GM12891 (cell line): ENCODE measurements around the gene PRKN.
"Not testable (repeated sequence)": the region's sequence is repeated elsewhere in the genome, so short reads cannot be mapped to it uniquely, and the experiment has no call there.

Source experiments
- DNase-seq: peaks from one replicate; pipeline ENCODE4 v3.0.0; 2011; ENCODE audit warnings: low spot score; ENCODE audit not compliant: insufficient read length
- FAIRE-seq: peaks from 2 replicates; lab custom pipeline; 2011; peaks lifted over from hg19 to GRCh38; lab: Jason Lieb, UNC
- PAX5 ChIP-seq: IDR thresholded peaks from 2 replicates; pipeline ENCODE4 v1.6.1; 2011; ENCODE audit warnings: low read length, moderate library complexity, mild to moderate bottlenecking; ENCODE audit not compliant: insufficient read depth, severe bottlenecking
- POLR2A ChIP-seq: IDR thresholded peaks from 2 replicates; pipeline ENCODE4 v1.6.1; 2011; ENCODE audit warnings: low read depth, low read length, control low read depth
- POLR2AphosphoS5 ChIP-seq: IDR thresholded peaks from 2 replicates; pipeline ENCODE4 v1.6.1; 2011; ENCODE audit warnings: low read depth, low read length, control low read depth
- POU2F2 ChIP-seq: IDR thresholded peaks from 2 replicates; pipeline ENCODE4 v1.6.1; 2011; ENCODE audit warnings: low read depth, mild to moderate bottlenecking, control low read depth, low read length, moderate library complexity
- SPI1 ChIP-seq: IDR thresholded peaks from 2 replicates; pipeline ENCODE4 v1.6.1; 2011; ENCODE audit warnings: low read depth, low read length, control low read depth
- TAF1 ChIP-seq: IDR thresholded peaks from 2 replicates; pipeline ENCODE4 v1.6.1; 2011; ENCODE audit warnings: low read depth, low read length, control low read depth

The PRKN gene

DNA sequence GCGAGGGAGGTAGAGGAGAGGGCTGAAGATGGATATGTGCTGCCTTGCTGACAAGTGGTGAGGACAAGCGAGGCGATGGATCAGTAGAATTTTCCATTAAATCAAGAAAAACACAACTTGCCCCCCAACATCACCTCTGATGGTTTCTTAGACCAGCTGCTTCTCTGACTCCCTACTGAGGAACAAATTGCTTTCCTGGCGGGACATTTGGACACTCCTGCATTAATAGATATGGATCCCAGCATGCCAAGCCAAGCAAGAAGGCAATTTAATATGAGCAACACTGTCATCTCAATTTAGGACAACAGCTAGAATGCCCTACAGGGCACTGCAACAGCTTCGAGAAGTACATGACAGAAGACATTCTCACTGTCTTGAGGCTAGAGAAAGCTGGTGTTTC is 1205.3 kb downstream of the PRKN start:
- no peak for TF ChIP-seq SPI1

DNA sequence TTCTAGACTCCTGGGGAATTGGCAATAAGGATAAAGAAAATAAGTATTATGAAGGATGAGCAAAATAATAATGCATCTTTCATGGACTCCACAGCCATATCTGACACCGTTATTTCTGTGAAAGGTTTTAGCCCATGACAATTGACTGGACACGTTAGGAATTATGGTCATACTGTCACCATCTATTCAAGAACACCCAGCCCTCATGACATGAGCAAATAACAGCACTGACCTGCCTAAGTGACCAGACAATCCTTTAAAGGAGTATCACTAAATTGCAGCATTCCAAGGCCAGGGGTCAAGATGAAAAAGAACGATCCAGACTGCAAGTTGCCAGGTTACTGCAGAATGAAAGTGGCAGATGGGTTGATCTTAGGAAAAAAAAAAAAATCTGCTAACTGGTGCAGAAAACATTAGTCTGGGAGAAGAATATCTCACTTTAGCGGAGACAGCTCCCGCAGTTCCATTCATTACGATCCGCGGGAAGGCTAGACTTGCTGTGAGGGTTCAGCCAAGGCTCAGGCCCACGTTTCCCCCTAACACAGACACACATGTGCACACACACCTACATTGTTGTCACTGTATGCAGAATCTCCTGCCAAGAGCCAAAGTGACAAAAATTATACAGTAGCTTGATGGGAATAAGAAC is 1216.0 kb downstream of the PRKN start:
- FAIRE-seq (no peak), DNase-seq (no peak)
- TF ChIP-seq PAX5, result no peak

More for the DNA sequence above, 1205.3 kb downstream of the PRKN start:
- no peak for FAIRE-seq
- DNase-seq, result no peak

DNA sequence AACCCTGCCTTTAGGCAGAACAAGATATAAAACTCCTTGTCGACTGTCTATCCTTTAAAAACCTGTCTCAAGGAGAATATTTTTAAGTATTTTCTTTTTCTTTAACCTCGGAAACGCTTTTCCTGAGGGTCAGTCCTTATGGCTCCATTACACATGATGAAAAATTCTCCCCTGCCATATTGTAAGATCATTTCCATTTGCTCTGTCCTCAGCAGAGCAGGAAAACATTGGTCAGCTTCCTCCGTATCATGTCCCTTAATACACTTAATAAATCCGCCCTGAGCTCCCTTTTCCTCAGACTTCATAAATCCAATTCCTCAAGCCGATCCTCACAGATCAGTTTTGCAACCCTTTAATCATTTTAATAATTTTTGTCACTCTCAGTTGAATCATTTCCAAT is 1219.2 kb downstream of the PRKN start:
- no peak for TF ChIP-seq PAX5
- TF ChIP-seq POLR2A, result no peak
- TF ChIP-seq TAF1, result no peak
- TF ChIP-seq POU2F2, result no peak
- no peak for TF ChIP-seq SPI1
- TF ChIP-seq POLR2AphosphoS5, result no peak
- DNase-seq (no peak), FAIRE-seq (no peak)

DNA sequence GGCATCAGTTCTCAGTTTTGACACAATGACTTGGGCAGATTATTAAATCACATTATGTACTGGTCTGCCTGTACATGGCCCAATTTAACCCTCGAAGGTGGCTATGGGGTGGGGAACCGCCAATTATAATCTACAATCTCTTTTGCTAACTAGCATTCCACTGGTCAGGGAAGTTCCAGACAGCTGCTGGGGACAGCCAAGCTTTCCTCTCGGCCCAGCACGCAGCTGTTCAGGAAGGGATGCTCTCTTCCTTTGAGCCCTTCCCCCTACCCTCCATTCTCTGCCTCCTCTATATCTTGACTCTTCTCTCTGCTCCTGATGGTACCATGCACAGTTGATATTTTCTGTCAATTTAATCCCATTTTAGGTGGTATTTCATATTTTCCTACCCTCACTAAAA is 1220.2 kb downstream of the PRKN start:
- TF ChIP-seq POLR2A (no peak), POU2F2 (no peak), POLR2AphosphoS5 (no peak), SPI1 (no peak), TAF1 (no peak), PAX5 (no peak)
- FAIRE-seq (no peak), DNase-seq (no peak)

DNA sequence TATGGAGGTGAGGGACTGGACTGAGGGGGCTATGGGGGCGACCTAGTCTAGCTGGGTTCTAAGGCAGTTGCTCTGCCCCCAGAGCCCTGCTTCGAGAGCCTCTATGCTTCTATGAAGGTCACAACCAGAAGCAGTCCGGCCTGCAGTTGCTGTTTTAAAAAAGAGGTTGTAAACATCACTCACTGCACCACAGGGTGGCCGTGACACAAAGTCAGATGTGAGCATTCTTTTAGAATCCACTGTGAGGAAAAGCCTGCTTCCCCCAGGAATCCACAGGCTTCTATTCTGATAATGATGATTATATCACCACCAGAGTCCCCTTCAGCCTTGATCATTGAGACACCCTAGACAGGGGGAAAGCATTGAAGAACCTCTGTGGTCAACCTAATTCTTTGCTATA is 1224.0 kb downstream of the PRKN start:
- TF ChIP-seq SPI1 (no peak), POLR2A (no peak), POU2F2 (no peak), TAF1 (no peak), POLR2AphosphoS5 (no peak), PAX5 (no peak)
- no peak for DNase-seq

DNA sequence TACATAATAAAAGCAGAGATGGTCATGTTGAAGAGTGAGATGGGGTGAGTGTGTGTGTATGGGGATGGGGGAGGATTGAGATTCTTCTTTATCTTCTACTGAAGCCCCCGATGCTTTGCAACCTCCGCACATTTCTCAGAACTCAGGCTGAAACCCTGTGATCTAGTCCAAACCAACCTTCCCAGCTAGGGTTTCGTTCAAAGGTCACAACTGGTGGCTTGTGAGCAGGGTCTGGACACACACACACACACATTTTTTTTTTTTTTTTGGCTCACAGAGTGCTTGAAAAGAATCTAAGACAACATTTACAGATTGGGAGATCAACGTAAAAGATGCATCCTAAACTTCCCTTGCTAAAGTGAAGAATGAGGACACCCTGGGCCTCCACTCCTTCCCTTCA is 1228.7 kb downstream of the PRKN start:
- DNase-seq (no peak), FAIRE-seq (no peak)
- TF ChIP-seq POU2F2, result no peak
- no peak for TF ChIP-seq POLR2AphosphoS5
- TF ChIP-seq SPI1, result no peak
- no peak for TF ChIP-seq TAF1
- TF ChIP-seq POLR2A, result no peak
- TF ChIP-seq PAX5, result no peak

More for the DNA sequence above, 1224.0 kb downstream of the PRKN start:
- FAIRE-seq, result no peak

DNA sequence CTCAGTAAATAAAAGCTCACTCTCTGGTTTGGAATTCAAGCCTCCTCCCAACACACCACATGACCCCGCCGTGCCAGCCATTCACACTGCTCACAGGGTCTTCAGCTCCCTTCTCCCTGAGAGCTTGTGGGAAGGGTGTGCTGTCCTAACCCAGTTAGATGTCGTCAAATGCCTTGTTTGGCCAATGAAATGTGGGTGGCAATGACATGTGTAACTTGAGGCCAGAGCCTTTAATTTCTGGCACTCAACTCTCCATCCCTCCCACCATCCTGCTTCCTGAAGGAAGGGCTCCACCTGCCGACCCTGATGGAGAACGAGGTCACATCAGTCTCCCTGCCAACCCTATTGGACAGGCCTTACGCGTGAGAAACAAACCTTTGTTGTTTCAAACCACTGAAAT is 1229.2 kb downstream of the PRKN start:
- DNase-seq, result no peak
- FAIRE-seq, result no peak
- no peak for TF ChIP-seq POU2F2
- no peak for TF ChIP-seq TAF1
- TF ChIP-seq POLR2AphosphoS5, result no peak
- no peak for TF ChIP-seq POLR2A
- no peak for TF ChIP-seq SPI1
- no peak for TF ChIP-seq PAX5

DNA sequence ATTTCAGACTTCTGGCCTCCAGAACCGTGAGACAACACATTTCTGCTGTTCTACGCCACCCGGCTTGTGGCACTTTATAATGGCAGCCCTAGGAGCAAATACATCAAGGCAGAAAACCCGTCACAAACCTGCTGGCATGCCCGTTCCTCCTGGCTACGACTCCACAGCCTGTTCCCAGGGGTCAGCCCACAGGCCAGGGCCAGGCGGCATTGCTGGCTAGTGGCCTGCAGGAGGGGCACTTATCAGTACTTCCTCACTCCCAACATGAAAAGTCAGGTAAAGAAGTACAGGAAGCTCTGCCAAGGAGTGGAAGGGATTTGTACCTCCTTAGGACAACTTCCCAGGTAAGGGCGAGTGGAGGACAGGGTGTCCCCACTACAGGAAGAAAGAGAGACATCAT is 1230.6 kb downstream of the PRKN start:
- DNase-seq, result no peak
- TF ChIP-seq PAX5, result no peak
- no peak for TF ChIP-seq SPI1
- TF ChIP-seq POU2F2, result no peak
- no peak for TF ChIP-seq POLR2AphosphoS5
- TF ChIP-seq POLR2A, result no peak
- no peak for TF ChIP-seq TAF1
- FAIRE-seq, result no peak

DNA sequence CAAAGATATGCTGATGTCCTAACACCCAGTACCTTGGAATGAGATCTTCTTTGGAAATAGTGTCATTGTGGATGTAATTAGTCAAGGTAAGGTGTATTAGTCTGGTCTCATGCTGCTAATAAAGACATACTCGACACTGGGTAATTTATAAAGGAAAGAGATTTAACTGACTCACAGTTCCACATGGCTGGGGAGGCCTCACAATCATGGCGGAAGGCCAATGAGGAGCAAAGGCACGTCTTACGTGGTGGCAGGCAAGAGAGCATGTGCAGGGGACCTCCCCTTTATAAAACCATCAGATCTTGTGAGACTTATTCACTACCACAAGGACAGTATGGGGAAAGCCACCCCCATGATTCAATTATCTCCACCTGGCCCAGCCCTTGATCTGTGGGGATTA is 1231.3 kb downstream of the PRKN start:
- not testable (repeated sequence) for FAIRE-seq

DNA sequence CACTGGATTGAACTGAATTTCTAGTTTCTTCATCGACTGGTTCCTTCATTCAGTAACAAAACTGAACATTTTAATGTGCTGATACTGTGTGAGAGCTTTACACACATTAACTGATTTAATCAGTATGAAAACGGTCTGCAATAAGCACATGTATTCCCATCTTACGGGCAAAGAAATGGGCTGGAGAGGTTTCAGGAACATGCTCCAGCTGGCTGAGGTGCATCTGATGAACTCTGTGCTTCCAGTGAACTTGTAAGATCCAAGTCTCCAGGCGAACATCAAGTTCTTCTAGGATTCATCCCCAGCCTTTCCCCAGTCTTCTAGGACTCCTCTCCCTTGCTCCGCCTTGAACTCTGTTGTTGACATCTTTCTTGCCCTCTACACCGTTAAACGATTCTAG is 1233.0 kb downstream of the PRKN start:
- FAIRE-seq (no peak), DNase-seq (no peak)
- no peak for TF ChIP-seq POLR2A
- TF ChIP-seq POU2F2, result no peak
- no peak for TF ChIP-seq POLR2AphosphoS5
- no peak for TF ChIP-seq TAF1
- TF ChIP-seq SPI1, result no peak
- TF ChIP-seq PAX5, result no peak

More for the DNA sequence above, 1231.3 kb downstream of the PRKN start:
- DNase-seq, result not testable (repeated sequence)
